GM10847 (cell line): ENCODE data around the gene VAMP8.

Source experiments
- POLR2A ChIP-seq: IDR thresholded peaks from 2 replicates; pipeline ENCODE4 v1.6.1; 2011; ENCODE audit not compliant: insufficient read length; ENCODE audit errors: extremely low read depth

The VAMP8 gene

GRCh38 chr2:85585781-85586105, 8.4 kb downstream of the VAMP8 start:
- TF ChIP-seq POLR2A = no peak

DNA sequence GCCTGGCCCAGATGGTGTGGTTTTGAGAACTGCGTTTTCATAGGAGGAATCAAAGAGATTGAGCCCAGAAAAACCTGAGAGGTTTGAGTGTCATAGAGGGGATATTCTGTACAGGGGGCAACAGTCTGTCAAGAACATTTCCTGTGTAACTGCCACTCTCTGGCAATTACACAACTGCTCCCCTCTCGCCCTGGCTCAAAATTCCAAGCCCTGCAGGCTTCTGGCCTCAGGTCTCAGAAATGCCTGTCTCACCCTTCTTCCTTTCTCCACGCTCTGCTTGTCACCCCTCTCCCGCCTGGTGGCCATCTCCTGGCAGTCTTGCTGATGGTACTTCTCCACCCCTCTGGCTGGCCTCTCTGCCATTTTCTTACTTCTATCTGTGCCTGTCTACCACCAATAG, 10.8 kb downstream of the VAMP8 start:
- TF ChIP-seq POLR2A = no peak

DNA sequence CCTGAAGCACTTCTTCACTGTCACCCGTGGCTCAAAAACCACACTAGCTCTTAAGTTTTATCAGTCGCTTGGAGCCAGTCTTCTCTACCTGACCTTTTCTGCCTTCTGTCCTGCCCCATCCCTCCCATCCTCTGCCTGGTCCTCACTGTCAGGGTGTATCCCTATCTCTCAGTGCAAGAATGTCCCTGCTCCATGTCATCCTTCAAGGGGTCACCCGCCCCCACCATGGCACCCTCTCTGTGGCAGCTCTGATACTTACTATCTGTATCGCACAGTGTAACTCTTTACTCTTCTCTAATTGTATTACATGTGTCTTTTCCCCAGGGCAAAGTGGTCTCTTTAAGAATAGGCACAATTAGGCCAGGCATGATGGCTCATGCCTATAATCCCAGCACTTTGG, 11.3 kb downstream of the VAMP8 start:
- TF ChIP-seq POLR2A = no peak

DNA sequence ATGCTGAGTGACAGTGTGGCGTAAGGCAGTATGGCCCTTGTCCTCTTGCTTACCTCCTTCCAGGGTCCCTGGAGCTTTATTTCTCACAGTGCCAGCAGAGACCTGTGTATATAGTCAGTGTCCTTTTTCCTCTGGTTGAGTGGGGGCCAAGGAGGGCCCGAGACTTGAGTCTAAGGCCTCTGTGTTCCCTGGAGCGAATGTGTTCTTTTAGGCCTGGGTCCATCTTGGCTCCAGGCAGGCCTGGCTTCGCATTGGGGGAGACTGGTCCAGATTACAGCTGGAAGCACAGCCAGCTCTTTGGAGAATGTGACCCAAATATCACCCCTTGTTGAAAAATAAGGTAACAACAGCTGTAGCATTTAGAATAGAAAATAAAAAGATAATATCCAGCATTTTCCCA, 11.8 kb downstream of the VAMP8 start:
- no peak for TF ChIP-seq POLR2A

DNA sequence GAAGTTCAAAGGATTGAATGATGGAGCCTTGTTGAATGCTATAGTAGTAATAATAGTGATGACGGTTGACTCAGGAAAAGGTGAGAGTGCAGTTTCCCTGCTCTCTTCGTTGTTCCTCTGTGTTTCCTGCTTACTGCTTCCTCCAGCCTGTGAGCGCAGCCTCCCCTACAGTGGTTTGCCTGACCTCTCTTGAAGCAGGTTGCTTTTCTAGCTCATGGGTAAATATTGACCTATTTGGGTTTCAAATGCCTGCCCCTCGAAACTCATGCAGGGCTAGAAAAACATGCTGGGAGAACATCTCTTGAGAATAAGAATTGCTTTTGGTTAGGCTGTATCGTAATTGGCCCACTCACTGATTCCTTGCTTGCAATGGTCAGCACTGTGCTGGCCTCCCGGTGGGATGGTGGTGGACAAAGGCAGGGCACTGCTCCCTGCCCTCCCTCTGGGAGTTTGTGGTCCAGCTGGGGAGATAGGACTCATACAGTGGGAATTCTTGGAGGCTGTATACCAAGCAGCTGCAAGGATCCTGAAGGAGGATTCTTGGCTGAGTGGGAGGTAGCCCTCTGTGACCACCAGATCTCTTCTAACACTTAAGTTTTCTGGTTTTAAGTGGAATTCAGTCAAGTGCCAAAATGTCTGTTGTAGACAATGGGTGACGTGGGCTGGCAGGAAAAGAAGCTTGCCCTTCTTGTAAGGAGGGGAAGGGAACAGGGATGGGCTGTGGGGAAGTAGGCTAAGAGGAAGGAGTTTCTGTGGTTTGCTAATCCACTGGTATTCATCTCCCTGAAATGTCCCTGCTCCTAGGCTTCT, 12.8 kb downstream of the VAMP8 start:
- no peak for TF ChIP-seq POLR2A

GRCh38 chr2:85590950-85591349, 13.6 kb downstream of the VAMP8 start:
- no peak for TF ChIP-seq POLR2A

GRCh38 chr2:85591563-85591962, 14.2 kb downstream of the VAMP8 start:
- no peak for TF ChIP-seq POLR2A

- no peak for TF ChIP-seq POLR2A
These were observed 15.6 kb downstream of the VAMP8 start for GRCh38 chr2:85593023-85593422.

- no peak for TF ChIP-seq POLR2A
These were observed 17.4 kb downstream of the VAMP8 start for GRCh38 chr2:85594715-85595300.

- peak; percentile 79 for TF ChIP-seq POLR2A
These were observed 18.1 kb downstream of the VAMP8 start, which contains the start of gene RNF181 for GRCh38 chr2:85595301-85596025. TSS of gene RNF181 (plus strand) at chr2:85595745. CDS start at chr2:85595764, 19 bp downstream.

DNA sequence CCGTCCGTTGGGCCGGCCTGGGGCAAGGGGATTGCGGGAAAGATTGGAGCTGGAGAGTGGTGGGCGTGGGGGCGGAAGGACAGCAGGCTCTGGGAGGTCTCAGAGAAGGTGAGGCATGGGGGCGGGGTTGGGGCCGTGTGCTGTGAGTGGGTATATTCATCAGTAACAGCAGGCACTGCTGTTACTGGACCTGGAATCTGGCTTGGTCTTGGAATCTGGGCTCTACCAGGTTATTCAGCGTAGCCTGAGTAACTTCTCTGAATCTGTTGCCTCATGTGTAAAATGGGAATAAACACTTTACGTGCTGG, 18.6 kb downstream of the VAMP8 start:
- TF ChIP-seq POLR2A = no peak

- TF ChIP-seq POLR2A = no peak
These were observed 19.2 kb downstream of the VAMP8 start for GRCh38 chr2:85596486-85597143.

DNA sequence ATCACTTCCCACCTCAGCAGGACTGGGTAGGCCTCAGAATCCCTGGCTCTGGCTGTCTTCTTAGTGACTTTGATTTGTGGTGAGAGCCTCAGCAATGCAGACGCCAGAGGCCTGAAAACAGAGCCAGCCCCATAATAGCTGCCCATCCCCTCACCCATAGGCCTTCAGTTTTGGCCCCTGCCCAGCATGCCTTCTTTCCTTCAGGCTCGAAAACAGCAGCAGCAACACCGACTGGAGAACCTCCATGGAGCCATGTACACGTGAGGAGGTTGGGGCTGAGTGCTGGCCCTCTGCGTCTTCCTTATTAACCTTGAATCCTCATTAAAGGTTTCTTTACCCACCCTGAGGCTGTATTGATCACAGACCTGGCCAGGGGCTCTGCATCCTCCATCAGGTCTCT, 19.9 kb downstream of the VAMP8 start:
- no peak for TF ChIP-seq POLR2A

GRCh38 chr2:85598594-85599340, 21.4 kb downstream of the VAMP8 start:
- no peak for TF ChIP-seq POLR2A
